Astrocyte (in vitro differentiated cells and primary cell): ENCODE results near the gene DNASE2B. TPM values are rescaled to one million over a fixed set of nuclear protein-coding genes. Genes with fewer than 3 reads are reported as not detected.

Experiments
- DNase-seq: peaks from one replicate; pipeline ENCODE4 v3.0.0-alpha.2; 2010; ENCODE audit warnings: low read depth
- FAIRE-seq: peaks from 2 replicates; lab custom pipeline; 2011; peaks lifted over from hg19 to GRCh38; lab: Jason Lieb, UNC
- H2AFZ ChIP-seq: 2 replicates; pipeline ENCODE4 v1.6.0; 2012; ENCODE audit warnings: low read depth, low read length, inconsistent platforms
- H3K27ac ChIP-seq: 2 replicates; pipeline ENCODE4 v1.5.1; 2011; ENCODE audit warnings: low read depth, low read length, inconsistent platforms
- H3K27me3 ChIP-seq: 2 replicates; pipeline ENCODE4 v1.6.0; 2011; ENCODE audit warnings: low read length, inconsistent platforms; ENCODE audit not compliant: insufficient read depth
- H3K36me3 ChIP-seq: 2 replicates; pipeline ENCODE4 v1.5.1; 2011; ENCODE audit warnings: low read length, inconsistent platforms; ENCODE audit not compliant: insufficient read depth
- H3K4me1 ChIP-seq: 2 replicates; pipeline ENCODE4 v1.5.1; 2011; ENCODE audit warnings: low read length, inconsistent platforms; ENCODE audit not compliant: insufficient read depth
- H3K4me2 ChIP-seq: 2 replicates; pipeline ENCODE4 v1.6.0; 2012; ENCODE audit warnings: low read length, inconsistent platforms
- H3K4me3 ChIP-seq: 2 replicates; pipeline ENCODE4 v1.5.1; 2011; ENCODE audit warnings: low read depth, mild to moderate bottlenecking, low read length, inconsistent platforms; ENCODE audit not compliant: insufficient read depth
- H3K79me2 ChIP-seq: 2 replicates; pipeline ENCODE4 v1.6.0; 2012; ENCODE audit warnings: mild to moderate bottlenecking, low read length, inconsistent platforms; ENCODE audit not compliant: insufficient read depth
- H3K9ac ChIP-seq: 2 replicates; pipeline ENCODE4 v1.6.0; 2012; ENCODE audit warnings: mild to moderate bottlenecking, low read length, inconsistent platforms
- H3K9me3 ChIP-seq: 2 replicates; pipeline ENCODE4 v1.5.1; 2012; ENCODE audit warnings: low read depth, mild to moderate bottlenecking, low read length, inconsistent platforms; ENCODE audit not compliant: insufficient read depth
- H4K20me1 ChIP-seq: 2 replicates; pipeline ENCODE4 v1.6.0; 2012; ENCODE audit warnings: low read length, inconsistent platforms; ENCODE audit not compliant: insufficient read depth
- H3K27ac Mint-ChIP-seq: one replicate; pipeline ENCODE4 v1.8.0; 2021; ENCODE audit warnings: mild to moderate bottlenecking, mixed read lengths; ENCODE audit not compliant: unreplicated experiment
- H3K27me3 Mint-ChIP-seq: one replicate; pipeline ENCODE4 v1.8.0; 2021; ENCODE audit warnings: low read depth, mixed read lengths; ENCODE audit not compliant: unreplicated experiment
- H3K36me3 Mint-ChIP-seq: one replicate; pipeline ENCODE4 v1.8.0; 2021; ENCODE audit warnings: low read depth, mixed read lengths; ENCODE audit not compliant: unreplicated experiment
- H3K4me1 Mint-ChIP-seq: one replicate; pipeline ENCODE4 v1.8.0; 2021; ENCODE audit warnings: low read depth, mixed read lengths; ENCODE audit not compliant: unreplicated experiment
- H3K4me3 Mint-ChIP-seq: one replicate; pipeline ENCODE4 v1.8.0; 2021; ENCODE audit warnings: mild to moderate bottlenecking, moderate library complexity, mixed read lengths; ENCODE audit not compliant: unreplicated experiment
- H3K9me3 Mint-ChIP-seq: one replicate; pipeline ENCODE4 v1.8.0; 2021; ENCODE audit warnings: mild to moderate bottlenecking, mixed read lengths; ENCODE audit not compliant: unreplicated experiment
- CTCF ChIP-seq: IDR thresholded peaks from 2 replicates; pipeline ENCODE4 v1.5.1; 2011; ENCODE audit warnings: low read depth, mild to moderate bottlenecking, inconsistent platforms, low read length, moderate library complexity; ENCODE audit not compliant: insufficient read depth
- EZH2 ChIP-seq: IDR thresholded peaks from 2 replicates; pipeline ENCODE4 v1.6.1; 2012; ENCODE audit warnings: mild to moderate bottlenecking, low read length, inconsistent platforms; ENCODE audit not compliant: insufficient read depth
- total RNA-seq: library from RNA; stranded (reverse); gene quantifications from 2 replicates; pipeline ENCODE4 v1.2.1, GENCODE V29; 2021

DNASE2B gene
- total RNA-seq, 1 donor from 2014 or later: not detected

- Histone ChIP-seq H3K27ac (no peak overlapping the region), H3K79me2 (no peaks in the 10 kb centered on the region), H3K4me3 (no peak overlapping the region), H4K20me1 (no peaks in the 10 kb centered on the region), H3K9ac (no peak overlapping the region), H3K27me3 (no peaks in the 10 kb centered on the region), H3K4me2 (no peak overlapping the region), H3K9me3 (no peaks in the 10 kb centered on the region), H2AFZ (no peak overlapping the region), H3K4me1 (peaks cover 3% of the 10 kb centered on the region), H3K36me3 (no peaks in the 10 kb centered on the region)
- H3K4me3 Mint-ChIP-seq: no peak overlapping the region
- no peaks in the 10 kb centered on the region for H3K27me3 Mint-ChIP-seq
- FAIRE-seq (no peak), DNase-seq (no peak)
- H3K9me3 Mint-ChIP-seq: peaks cover 5% of the 10 kb centered on the region
- H3K27ac Mint-ChIP-seq: no peak overlapping the region
- H3K4me1 Mint-ChIP-seq: peaks cover 4% of the 10 kb centered on the region
- TF ChIP-seq EZH2 (no peak), CTCF (no peak)
- peaks cover 2% of the 10 kb centered on the region for H3K36me3 Mint-ChIP-seq
Observed at GRCh38 chr1:84360316-84360715, 38.0 kb upstream of the DNASE2B start.

GRCh38 chr1:84361796-84362195 is 36.5 kb upstream of the DNASE2B start:
- Histone ChIP-seq H3K27me3 (no peaks in the 10 kb centered on the region), H3K27ac (no peak overlapping the region), H3K4me3 (no peak overlapping the region), H2AFZ (no peak overlapping the region), H3K9me3 (no peaks in the 10 kb centered on the region), H4K20me1 (no peaks in the 10 kb centered on the region), H3K36me3 (no peaks in the 10 kb centered on the region), H3K79me2 (no peaks in the 10 kb centered on the region), H3K9ac (no peak overlapping the region), H3K4me2 (no peak overlapping the region), H3K4me1 (peaks cover 14% of the 10 kb centered on the region)
- no peak for TF ChIP-seq EZH2
- TF ChIP-seq CTCF: no peak
- Mint-ChIP-seq H3K36me3 (peaks cover 2% of the 10 kb centered on the region), H3K4me3 (no peak overlapping the region), H3K9me3 (peaks cover 4% of the 10 kb centered on the region), H3K27ac (no peak overlapping the region), H3K4me1 (peaks cover 15% of the 10 kb centered on the region), H3K27me3 (no peaks in the 10 kb centered on the region)
- DNase-seq (no peak), FAIRE-seq (no peak)

GRCh38 chr1:84363019-84363418 is 35.3 kb upstream of the DNASE2B start:
- H3K9ac ChIP-seq: no peak overlapping the region
- TF ChIP-seq CTCF: no peak
- no peak for TF ChIP-seq EZH2
- no peaks in the 10 kb centered on the region for H3K36me3 Mint-ChIP-seq
- peaks cover 4% of the 10 kb centered on the region for H3K9me3 Mint-ChIP-seq
- H3K4me1 Mint-ChIP-seq: peaks cover 15% of the 10 kb centered on the region
- no peaks in the 10 kb centered on the region for H3K27me3 Mint-ChIP-seq
- no peaks in the 10 kb centered on the region for H3K36me3 ChIP-seq
- H3K79me2 ChIP-seq: no peaks in the 10 kb centered on the region
- no peak overlapping the region for H3K27ac ChIP-seq
- H3K9me3 ChIP-seq: peaks cover 2% of the 10 kb centered on the region
- no peaks in the 10 kb centered on the region for H4K20me1 ChIP-seq
- no peak overlapping the region for H3K4me2 ChIP-seq
- H3K4me3 ChIP-seq: no peak overlapping the region
- no peak overlapping the region for H3K27ac Mint-ChIP-seq
- peaks cover 14% of the 10 kb centered on the region for H3K4me1 ChIP-seq
- H3K4me3 Mint-ChIP-seq: no peak overlapping the region
- FAIRE-seq: no peak
- H2AFZ ChIP-seq: no peak overlapping the region
- no peak for DNase-seq
- H3K27me3 ChIP-seq: no peaks in the 10 kb centered on the region
